Muscle of back (tissue), 11 donors: ENCODE results near the gene GUCD1. TPM values are rescaled to one million over a fixed set of nuclear protein-coding genes. Genes with fewer than 3 reads are reported as not detected.
A peak's percentile ranks its signal among the peaks of the same experiment; 100 is the strongest.
"Not testable (repeated sequence)": the region's sequence is repeated elsewhere in the genome, so short reads cannot be mapped to it uniquely, and the experiment has no call there.

Experiments
- DNase-seq, 3 donors: peaks; one replicate each; pipeline versions ENCODE4 v3.0.0 to v3.0.0-alpha.2; 2013
- polyA plus RNA-seq, 10 donors: library from polyadenylated mRNA; unstranded; fragments of 120-200 nt; gene quantifications; one replicate each; pipeline ENCODE4 v1.2.1, GENCODE V29; 2013; ENCODE audit not compliant: insufficient read length in 10 of 10

Gene GUCD1
- polyA plus RNA-seq, 10 donors: 57.4 to 76.5 (median 68.8) TPM

GRCh38 chr22:24536089-24536488 is 18.8 kb downstream of the GUCD1 start:
- DNase-seq: no peak

- DNase-seq: no peak
These were observed 19.6 kb downstream of the GUCD1 start for GRCh38 chr22:24535348-24535747.

GRCh38 chr22:24532075-24532474 is 22.9 kb downstream of the GUCD1 start:
- no peak for DNase-seq

GRCh38 chr22:24530968-24531367 is 24.0 kb downstream of the GUCD1 start:
- not testable (repeated sequence) for DNase-seq

- no peak for DNase-seq
These were observed 25.0 kb downstream of the GUCD1 start for GRCh38 chr22:24529898-24530297.

- DNase-seq: no peak
These were observed 28.7 kb downstream of the GUCD1 start for GRCh38 chr22:24526191-24526590.

- DNase-seq: peak; percentile 41 to 80 (median 69)
These were observed 29.4 kb downstream of the GUCD1 start for GRCh38 chr22:24525416-24526037.

- no peak for DNase-seq
These were observed 31.1 kb downstream of the GUCD1 start for GRCh38 chr22:24523873-24524272.

- DNase-seq: peak in 1 of 3 donors; percentile 46
These were observed 33.1 kb downstream of the GUCD1 start for GRCh38 chr22:24521791-24522245.

GRCh38 chr22:24519496-24519895 is 35.4 kb downstream of the GUCD1 start:
- no peak for DNase-seq

- no peak for DNase-seq
These were observed 36.0 kb downstream of the GUCD1 start for GRCh38 chr22:24518771-24519485.

- DNase-seq: no peak
These were observed 36.7 kb downstream of the GUCD1 start for GRCh38 chr22:24518228-24518627.

GRCh38 chr22:24517446-24517845 is 37.5 kb downstream of the GUCD1 start:
- DNase-seq: no peak

- peak; percentile 81 to 90 (median 82) for DNase-seq
These were observed 38.6 kb downstream of the GUCD1 start for GRCh38 chr22:24516301-24516737.

GRCh38 chr22:24515027-24515338 is 40.0 kb downstream of the GUCD1 start:
- no peak for DNase-seq

- DNase-seq: no peak
These were observed 40.5 kb downstream of the GUCD1 start for GRCh38 chr22:24514241-24515026.

GRCh38 chr22:24513378-24514240 is 41.3 kb downstream of the GUCD1 start:
- no peak for DNase-seq

GRCh38 chr22:24512043-24512442 is 42.9 kb downstream of the GUCD1 start:
- DNase-seq: no peak

GRCh38 chr22:24510637-24511625 is 44.0 kb downstream of the GUCD1 start:
- DNase-seq: peak in 1 of 3 donors; percentile 26

GRCh38 chr22:24507716-24508115 is 47.2 kb downstream of the GUCD1 start:
- no peak for DNase-seq
